Upper lobe of left lung (tissue), 6 donors: ENCODE data around the gene GLS. TPM values are rescaled to one million over a fixed set of nuclear protein-coding genes. Genes with fewer than 3 reads are reported as not detected.

Source experiments
- ATAC-seq, 2 donors: fragments of 200-7000 bp; cut with Tn5 transposase; one replicate each; pipeline ENCODE4 v1.9.1; 2022; ENCODE audit warnings: mild to moderate bottlenecking in 2 of 2, moderate library complexity in 2 of 2; ENCODE audit not compliant: low FRiP score in 2 of 2
- DNase-seq, 2 donors: peaks; one replicate each; pipeline ENCODE4 v3.0.0-alpha.2; 2019 to 2020
- H3K27ac ChIP-seq, 4 donors: fragments of 200-600 bp; sonication (generic); one replicate each; pipeline ENCODE4 v1.5.1; 2016 to 2019
- H3K27me3 ChIP-seq, 4 donors: fragments of 200-600 bp; sonication (generic); one replicate each; pipeline ENCODE4 v1.5.1; 2017 to 2019
- H3K36me3 ChIP-seq, 4 donors: fragments of 200-600 bp; sonication (generic); one replicate each; pipeline ENCODE4 v1.5.1; 2016 to 2019
- H3K4me1 ChIP-seq, 4 donors: fragments of 200-600 bp; sonication (generic); one replicate each; pipeline ENCODE4 v1.5.1; 2018 to 2019
- H3K4me3 ChIP-seq, 4 donors: fragments of 200-600 bp; sonication (generic); one replicate each; pipeline ENCODE4 v1.5.1; 2017 to 2019; ENCODE audit warnings: mild to moderate bottlenecking in 2 of 4, moderate library complexity in 1 of 4
- H3K9me3 ChIP-seq, 4 donors: fragments of 200-600 bp; sonication (generic); one replicate each; pipeline ENCODE4 v1.5.1; 2018 to 2019
- CTCF ChIP-seq, 6 experiments: fragments of 450-650 bp in 4 of 6; fragments of 200-600 bp in 2 of 6; sonication (generic) in 2 of 6; IDR thresholded peaks; one replicate each; pipeline ENCODE4 v1.5.1; 2016 to 2019; ENCODE audit warnings: antibody characterized with exemption in 6 of 6
- EP300 ChIP-seq, 4 donors: sonication (generic); formaldehyde crosslinking; IDR thresholded peaks; one replicate each; pipeline ENCODE4 v1.5.1; 2017; ENCODE audit warnings: antibody characterized with exemption in 4 of 4, control low read depth in 2 of 4
- POLR2A ChIP-seq, 4 donors: fragments of 450-650 bp; IDR thresholded peaks; one replicate each; pipeline ENCODE4 v1.5.1; 2016 to 2017; ENCODE audit warnings: antibody characterized with exemption in 4 of 4, mild to moderate bottlenecking in 2 of 4
- POLR2AphosphoS5 ChIP-seq, 2 donors: sonication (generic); formaldehyde crosslinking; IDR thresholded peaks; one replicate each; pipeline ENCODE4 v1.5.1; 2017; ENCODE audit warnings: antibody characterized with exemption in 2 of 2
- WGBS, 2 donors: methylation state at CpG; one replicate each; pipeline ENCODE4 v1.1.5; 2017 to 2018; 5-methylcytosine and 5-hydroxymethylcytosine counted together
- total RNA-seq, 6 donors: library from RNA; depleted of rRNA in 4 of 6; stranded (reverse); fragments of >200 nt in 4 of 6; gene quantifications; one replicate each; pipeline versions ENCODE4 v1.1.0 to v1.2.1, GENCODE V29; 2016 to 2021
- donor health status: DM: no; HTN: no; CAD: no; lungs with moderate emphysema.
- donor health status: DM: no; HTN: yes; CAD: no; lungs with severe emphysema.

Gene GLS
- total RNA-seq, 6 donors from 2014 or later: 126 to 401 (median 189) TPM

GRCh38 chr2:190909680-190910079, 29.1 kb downstream of the GLS start:
- WGBS, 2 donors: 92 to 98% methylated on average over 2 of the region's 2 CpGs
- ATAC-seq: no peak
- no peaks in the 10 kb centered on the region for H3K27me3 ChIP-seq
- TF ChIP-seq CTCF (IDR thresholded peaks at IDR 0.05) (no peak), POLR2A (IDR thresholded peaks at IDR 0.05) (no peak), POLR2AphosphoS5 (IDR thresholded peaks at IDR 0.05) (no peak), EP300 (IDR thresholded peaks at IDR 0.05) (no peak)
- H3K4me3 ChIP-seq: no peak overlapping the region
- no peak overlapping the region for H3K27ac ChIP-seq
- no peaks in the 10 kb centered on the region for H3K9me3 ChIP-seq
- H3K4me1 ChIP-seq: peaks cover 0 to 15% (median 4%) of the 10 kb centered on the region in 4 donors
- DNase-seq: no peak
- peaks cover 0 to 63% (median 7%) of the 10 kb centered on the region in 4 donors for H3K36me3 ChIP-seq

- Histone ChIP-seq H3K36me3 (peaks cover 0 to 60% (median 7%) of the 10 kb centered on the region in 4 donors), H3K9me3 (no peaks in the 10 kb centered on the region), H3K4me3 (no peak overlapping the region), H3K4me1 (peaks cover 0 to 15% (median 4%) of the 10 kb centered on the region in 4 donors), H3K27me3 (no peaks in the 10 kb centered on the region), H3K27ac (no peak overlapping the region)
- no peak for ATAC-seq
- TF ChIP-seq CTCF (IDR thresholded peaks at IDR 0.05) (no peak), EP300 (IDR thresholded peaks at IDR 0.05) (no peak), POLR2AphosphoS5 (IDR thresholded peaks at IDR 0.05) (no peak), POLR2A (IDR thresholded peaks at IDR 0.05) (no peak)
- WGBS, 2 donors: 49 to 50% methylated on average over 3 of the region's 3 CpGs
- DNase-seq: no peak
These were observed 29.9 kb downstream of the GLS start for GRCh38 chr2:190910341-190911136.

- Histone ChIP-seq H3K27ac (no peak overlapping the region), H3K36me3 (peaks cover 0 to 58% (median 9%) of the 10 kb centered on the region in 4 donors), H3K27me3 (no peaks in the 10 kb centered on the region), H3K9me3 (no peaks in the 10 kb centered on the region), H3K4me3 (no peak overlapping the region), H3K4me1 (peaks cover 0 to 15% (median 4%) of the 10 kb centered on the region in 4 donors)
- 60 to 69% methylated on average over 3 of the region's 3 CpGs for WGBS, 2 donors
- no peak for TF ChIP-seq CTCF (IDR thresholded peaks at IDR 0.05)
- TF ChIP-seq POLR2A (IDR thresholded peaks at IDR 0.05): no peak
- no peak for TF ChIP-seq POLR2AphosphoS5 (IDR thresholded peaks at IDR 0.05)
- TF ChIP-seq EP300 (IDR thresholded peaks at IDR 0.05): no peak
- no peak for DNase-seq
- ATAC-seq: no peak
These were observed 31.2 kb downstream of the GLS start for GRCh38 chr2:190911813-190912212.

GRCh38 chr2:190912726-190913125, 32.1 kb downstream of the GLS start:
- peaks cover 0 to 15% (median 4%) of the 10 kb centered on the region in 4 donors for H3K4me1 ChIP-seq
- no peak for TF ChIP-seq POLR2AphosphoS5 (IDR thresholded peaks at IDR 0.05)
- TF ChIP-seq CTCF (IDR thresholded peaks at IDR 0.05): no peak
- TF ChIP-seq POLR2A (IDR thresholded peaks at IDR 0.05): no peak
- no peak for TF ChIP-seq EP300 (IDR thresholded peaks at IDR 0.05)
- no peaks in the 10 kb centered on the region for H3K27me3 ChIP-seq
- no peak overlapping the region for H3K27ac ChIP-seq
- WGBS, 2 donors: 93% methylated on average over 5 of the region's 5 CpGs
- no peak for DNase-seq
- peaks cover 0 to 59% (median 12%) of the 10 kb centered on the region in 4 donors for H3K36me3 ChIP-seq
- H3K9me3 ChIP-seq: no peaks in the 10 kb centered on the region
- ATAC-seq: no peak
- no peak overlapping the region for H3K4me3 ChIP-seq

GRCh38 chr2:190913725-190914124, 33.1 kb downstream of the GLS start:
- H3K27ac ChIP-seq: no peak overlapping the region
- H3K27me3 ChIP-seq: no peaks in the 10 kb centered on the region
- TF ChIP-seq EP300 (IDR thresholded peaks at IDR 0.05): no peak
- no peak for TF ChIP-seq CTCF (IDR thresholded peaks at IDR 0.05)
- no peak for TF ChIP-seq POLR2AphosphoS5 (IDR thresholded peaks at IDR 0.05)
- TF ChIP-seq POLR2A (IDR thresholded peaks at IDR 0.05): no peak
- H3K4me1 ChIP-seq: peaks cover 0 to 15% (median 4%) of the 10 kb centered on the region in 4 donors
- H3K4me3 ChIP-seq: no peak overlapping the region
- H3K36me3 ChIP-seq: peaks cover 0 to 59% (median 15%) of the 10 kb centered on the region in 4 donors
- ATAC-seq (no peak), DNase-seq (no peak)
- no peaks in the 10 kb centered on the region for H3K9me3 ChIP-seq
